ENCODE data around the gene PITPNC1. TPM values are rescaled to one million over a fixed set of nuclear protein-coding genes. Genes with fewer than 3 reads are reported as not detected.

Gene PITPNC1
- total RNA-seq, 1 experiment from 2014 or later, result 37.5 TPM

- Mint-ChIP-seq H3K9me3 (no peaks in the 10 kb centered on the region), H3K27ac (peak overlapping the region in 1 of 3 experiments; percentile 65; a peak in 1 of 7 replicates), H3K27me3 (ENCODE audit: low read depth) (no peaks in the 10 kb centered on the region), H3K36me3 (ENCODE audit: insufficient read depth in 1 of 3, low read depth in 3 of 3) (no peaks in the 10 kb centered on the region; a peak in 1 of 7 replicates), H3K4me1 (peaks cover 17 to 18% of the 10 kb centered on the region in 2 experiments), H3K4me3 (no peak overlapping the region)
- H3K18ac ChIP-seq (ENCODE audit: insufficient read length, low read depth, low read length), result no peak overlapping the region
- H2BK5ac ChIP-seq (ENCODE audit: insufficient read length, low read length), result no peak overlapping the region
- no peak overlapping the region for H3K56ac ChIP-seq (ENCODE audit: insufficient read length, low read depth, low read length)
- TF ChIP-seq, protein P1, sequence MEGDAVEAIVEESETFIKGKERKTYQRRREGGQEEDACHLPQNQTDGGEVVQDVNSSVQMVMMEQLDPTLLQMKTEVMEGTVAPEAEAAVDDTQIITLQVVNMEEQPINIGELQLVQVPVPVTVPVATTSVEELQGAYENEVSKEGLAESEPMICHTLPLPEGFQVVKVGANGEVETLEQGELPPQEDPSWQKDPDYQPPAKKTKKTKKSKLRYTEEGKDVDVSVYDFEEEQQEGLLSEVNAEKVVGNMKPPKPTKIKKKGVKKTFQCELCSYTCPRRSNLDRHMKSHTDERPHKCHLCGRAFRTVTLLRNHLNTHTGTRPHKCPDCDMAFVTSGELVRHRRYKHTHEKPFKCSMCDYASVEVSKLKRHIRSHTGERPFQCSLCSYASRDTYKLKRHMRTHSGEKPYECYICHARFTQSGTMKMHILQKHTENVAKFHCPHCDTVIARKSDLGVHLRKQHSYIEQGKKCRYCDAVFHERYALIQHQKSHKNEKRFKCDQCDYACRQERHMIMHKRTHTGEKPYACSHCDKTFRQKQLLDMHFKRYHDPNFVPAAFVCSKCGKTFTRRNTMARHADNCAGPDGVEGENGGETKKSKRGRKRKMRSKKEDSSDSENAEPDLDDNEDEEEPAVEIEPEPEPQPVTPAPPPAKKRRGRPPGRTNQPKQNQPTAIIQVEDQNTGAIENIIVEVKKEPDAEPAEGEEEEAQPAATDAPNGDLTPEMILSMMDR (conservative IDR thresholded peaks at IDR 0.05), result no peak
- H3K23me2 ChIP-seq (ENCODE audit: insufficient read length, low read depth, low read length, poor library complexity, severe bottlenecking), result no peaks in the 10 kb centered on the region
- no peak overlapping the region for H2BK12ac ChIP-seq (ENCODE audit: insufficient read length, low read depth, low read length)
- H3K23ac ChIP-seq (ENCODE audit: insufficient read length, low read depth, low read length), result no peak overlapping the region
- no peak overlapping the region for H2BK20ac ChIP-seq (ENCODE audit: low read depth, low read length, poor library complexity, severe bottlenecking)
- H2AK5ac ChIP-seq (ENCODE audit: insufficient read length, low read length), result no peak overlapping the region
- H3K79me1 ChIP-seq (ENCODE audit: insufficient read depth, low read depth, low read length, poor library complexity, severe bottlenecking), result no peaks in the 10 kb centered on the region
- no peak overlapping the region for H4K8ac ChIP-seq (replicated peaks; ENCODE audit: insufficient read length, low read depth, low read length)
- H3K4ac ChIP-seq (ENCODE audit: low read depth, low read length), result no peak overlapping the region
- DNase-seq, result no peak
- H3K27ac ChIP-seq (ENCODE audit: insufficient read length, low read depth, low read length), result no peak overlapping the region
- H3K9me3 ChIP-seq (ENCODE audit: control insufficient read depth, low read depth, low read length), result no peaks in the 10 kb centered on the region
- H3T11ph ChIP-seq (ENCODE audit: low read length), result no peak overlapping the region
- H3K4me2 ChIP-seq (ENCODE audit: insufficient read depth, insufficient read length, low read length), result no peak overlapping the region
- H4K5ac ChIP-seq (ENCODE audit: insufficient read length, low read depth, low read length), result no peak overlapping the region
- H3K79me2 ChIP-seq (ENCODE audit: insufficient read depth, low read length), result no peaks in the 10 kb centered on the region
- H3K27me3 ChIP-seq (ENCODE audit: insufficient read depth, low read length), result no peaks in the 10 kb centered on the region
- no peak overlapping the region for H2BK15ac ChIP-seq (ENCODE audit: low read depth, low read length)
- H4K20me1 ChIP-seq (ENCODE audit: control insufficient read depth, insufficient read depth, insufficient read length), result no peaks in the 10 kb centered on the region
- no peak overlapping the region for H3K14ac ChIP-seq (ENCODE audit: insufficient read depth, low read length)
- no peak overlapping the region for H2BK120ac ChIP-seq (ENCODE audit: low read depth, low read length, poor library complexity, severe bottlenecking)
- H4K91ac ChIP-seq (ENCODE audit: insufficient read length, low read depth, low read length), result no peak overlapping the region
- H3K9ac ChIP-seq (ENCODE audit: extremely low read depth, insufficient read length, low read length), result no peak overlapping the region
- WGBS (ENCODE audit: extremely low coverage, insufficient read length, low lambda C conversion rate), result no CpG with 5 or more reads among the region's 3 CpGs
- H2AFZ ChIP-seq (ENCODE audit: low read length), result no peak overlapping the region
- H3K4me1 ChIP-seq (ENCODE audit: insufficient read depth, low read length), result peaks cover 2% of the 10 kb centered on the region; the same call in 1 of the 2 replicates
Observed at GRCh38 chr17:67548693-67549092, 171.6 kb downstream of the PITPNC1 start.

Measured in H9 (cell line).